Activated CD8-positive, alpha-beta T cell treated with anti-CD3 and anti-CD28 coated beads for 36 hours (primary cell): ENCODE results near the gene SYT9. TPM values are rescaled to one million over a fixed set of nuclear protein-coding genes. Genes with fewer than 3 reads are reported as not detected.

Experiments used
- ATAC-seq: fragments of 200-7000 bp; cut with Tn5 transposase; one replicate; pipeline ENCODE4 v1.10.0; 2021; ENCODE audit warnings: mild to moderate bottlenecking, moderate library complexity
- CTCF ChIA-PET: fragments of 350-600 bp; sonication (Branson Sonifier 250); formaldehyde crosslinking; loops from one replicate; lab custom pipeline; 2021; ENCODE audit warnings: antibody characterized with exemption; lab: Charles Lee
- POLR2A ChIA-PET: fragments of 350-600 bp; sonication (Branson Sonifier 250); formaldehyde crosslinking; loops from one replicate; lab custom pipeline; 2021; ENCODE audit warnings: antibody characterized with exemption; lab: Charles Lee
- DNase-seq: peaks from one replicate; pipeline ENCODE4 v3.0.0-alpha.2; 2020
- H3K27ac Mint-ChIP-seq: one replicate; pipeline ENCODE4 v1.8.0; 2021; ENCODE audit warnings: mild to moderate bottlenecking, mixed read lengths
- H3K27me3 Mint-ChIP-seq: one replicate; pipeline ENCODE4 v1.8.0; 2021; ENCODE audit warnings: mixed read lengths
- H3K36me3 Mint-ChIP-seq: one replicate; pipeline ENCODE4 v1.8.0; 2021; ENCODE audit warnings: low read depth, mixed read lengths
- H3K4me1 Mint-ChIP-seq: one replicate; pipeline ENCODE4 v1.8.0; 2021; ENCODE audit warnings: low read depth, mixed read lengths
- H3K4me3 Mint-ChIP-seq: one replicate; pipeline ENCODE4 v1.8.0; 2021; ENCODE audit warnings: mild to moderate bottlenecking, moderate library complexity, mixed read lengths
- H3K9me3 Mint-ChIP-seq: one replicate; pipeline ENCODE4 v1.8.0; 2021; ENCODE audit warnings: mixed read lengths
- intact Hi-C: fragments of 100-400 bp; cut with micrococcal nuclease; formaldehyde crosslinking; loops from one replicate; pipeline ENCODE4 v1.10.0; 2022
- total RNA-seq, 2 experiments: library from RNA; stranded (reverse); gene quantifications; one replicate each; pipeline ENCODE4 v1.2.3, GENCODE V29; 2021
- TF ChIP-seq, protein P1 (sequence below): fragments of 200-600 bp; IDR thresholded peaks from one replicate; pipeline ENCODE4 v1.8.0; 2022; ENCODE audit warnings: antibody characterized with exemption, mild to moderate bottlenecking

Gene SYT9
- total RNA-seq, 2 experiments from 2014 or later: not detected

- H3K27ac Mint-ChIP-seq: no peak overlapping the region
- peak; percentile 68 for ATAC-seq
- TF ChIP-seq, protein P1, sequence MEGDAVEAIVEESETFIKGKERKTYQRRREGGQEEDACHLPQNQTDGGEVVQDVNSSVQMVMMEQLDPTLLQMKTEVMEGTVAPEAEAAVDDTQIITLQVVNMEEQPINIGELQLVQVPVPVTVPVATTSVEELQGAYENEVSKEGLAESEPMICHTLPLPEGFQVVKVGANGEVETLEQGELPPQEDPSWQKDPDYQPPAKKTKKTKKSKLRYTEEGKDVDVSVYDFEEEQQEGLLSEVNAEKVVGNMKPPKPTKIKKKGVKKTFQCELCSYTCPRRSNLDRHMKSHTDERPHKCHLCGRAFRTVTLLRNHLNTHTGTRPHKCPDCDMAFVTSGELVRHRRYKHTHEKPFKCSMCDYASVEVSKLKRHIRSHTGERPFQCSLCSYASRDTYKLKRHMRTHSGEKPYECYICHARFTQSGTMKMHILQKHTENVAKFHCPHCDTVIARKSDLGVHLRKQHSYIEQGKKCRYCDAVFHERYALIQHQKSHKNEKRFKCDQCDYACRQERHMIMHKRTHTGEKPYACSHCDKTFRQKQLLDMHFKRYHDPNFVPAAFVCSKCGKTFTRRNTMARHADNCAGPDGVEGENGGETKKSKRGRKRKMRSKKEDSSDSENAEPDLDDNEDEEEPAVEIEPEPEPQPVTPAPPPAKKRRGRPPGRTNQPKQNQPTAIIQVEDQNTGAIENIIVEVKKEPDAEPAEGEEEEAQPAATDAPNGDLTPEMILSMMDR: no peak
- intact Hi-C loops: no loop called here
- no peaks in the 10 kb centered on the region for H3K36me3 Mint-ChIP-seq
- POLR2A ChIA-PET: no interaction called here
- peaks cover 11% of the 10 kb centered on the region for H3K4me1 Mint-ChIP-seq
- H3K27me3 Mint-ChIP-seq: no peaks in the 10 kb centered on the region
- CTCF ChIA-PET: no interaction called here
- no peak overlapping the region for H3K4me3 Mint-ChIP-seq
- DNase-seq: no peak
- no peaks in the 10 kb centered on the region for H3K9me3 Mint-ChIP-seq
Observed at GRCh38 chr11:7422544-7423331, 171.0 kb downstream of the SYT9 start.

GRCh38 chr11:7423946-7424345 lies 172.2 kb downstream of the SYT9 start:
- no peaks in the 10 kb centered on the region for H3K27me3 Mint-ChIP-seq
- no peak overlapping the region for H3K4me3 Mint-ChIP-seq
- no peaks in the 10 kb centered on the region for H3K9me3 Mint-ChIP-seq
- no peak for ATAC-seq
- TF ChIP-seq, protein P1: no peak
- CTCF ChIA-PET: no interaction called here
- POLR2A ChIA-PET: no interaction called here
- intact Hi-C loops: no loop called here
- no peak for DNase-seq
- H3K36me3 Mint-ChIP-seq: no peaks in the 10 kb centered on the region
- H3K27ac Mint-ChIP-seq: no peak overlapping the region
- H3K4me1 Mint-ChIP-seq: peaks cover 11% of the 10 kb centered on the region

- DNase-seq: no peak
- H3K4me3 Mint-ChIP-seq: no peak overlapping the region
- ATAC-seq: no peak
- intact Hi-C loops: no loop called here
- H3K27ac Mint-ChIP-seq: no peak overlapping the region
- H3K36me3 Mint-ChIP-seq: no peaks in the 10 kb centered on the region
- no peaks in the 10 kb centered on the region for H3K9me3 Mint-ChIP-seq
- ChIA-PET POLR2A (no interaction called here), CTCF (interaction anchor here (1.0 kb wide), 1 partner anchor 260 kb away, joined by 3 read pairs; no protein-coding TSS in a partner anchor)
- H3K27me3 Mint-ChIP-seq: no peaks in the 10 kb centered on the region
- TF ChIP-seq, protein P1: no peak
- H3K4me1 Mint-ChIP-seq: peaks cover 5% of the 10 kb centered on the region
Observed at GRCh38 chr11:7427733-7428132, 176.0 kb downstream of the SYT9 start.

- H3K27ac Mint-ChIP-seq: no peak overlapping the region
- no peak for ATAC-seq
- no peaks in the 10 kb centered on the region for H3K9me3 Mint-ChIP-seq
- H3K4me3 Mint-ChIP-seq: no peak overlapping the region
- H3K4me1 Mint-ChIP-seq: peaks cover 1% of the 10 kb centered on the region
- intact Hi-C loops: no loop called here
- H3K36me3 Mint-ChIP-seq: no peaks in the 10 kb centered on the region
- TF ChIP-seq, protein P1: no peak
- DNase-seq: no peak
- CTCF ChIA-PET: interaction anchor here (3.4 kb wide), 1 partner anchor 14 kb away, joined by 11 read pairs; no protein-coding TSS in a partner anchor
- POLR2A ChIA-PET: no interaction called here
- H3K27me3 Mint-ChIP-seq: no peaks in the 10 kb centered on the region
Observed at GRCh38 chr11:7428196-7428595, 176.5 kb downstream of the SYT9 start.

- TF ChIP-seq, protein P1: no peak
- no peaks in the 10 kb centered on the region for H3K9me3 Mint-ChIP-seq
Observed at GRCh38 chr11:7430496-7430895, 178.8 kb downstream of the SYT9 start.

More at GRCh38 chr11:7430496-7430895, 178.8 kb downstream of the SYT9 start:
- Mint-ChIP-seq H3K4me1 (no peaks in the 10 kb centered on the region), H3K36me3 (no peaks in the 10 kb centered on the region), H3K27me3 (no peaks in the 10 kb centered on the region), H3K27ac (no peak overlapping the region), H3K4me3 (no peak overlapping the region)
- ATAC-seq (no peak), DNase-seq (no peak)
- intact Hi-C loops: no loop called here
- CTCF ChIA-PET: interaction anchor here (3.4 kb wide), 1 partner anchor 12 kb away, joined by 11 read pairs; no protein-coding TSS in a partner anchor
- POLR2A ChIA-PET: no interaction called here
